Neural progenitor cell (in vitro differentiated cells): ENCODE results near the gene GORAB. TPM values are rescaled to one million over a fixed set of nuclear protein-coding genes. Genes with fewer than 3 reads are reported as not detected.

Source experiments
- DNase-seq: peaks from one replicate; pipeline ENCODE4 v3.0.0-alpha.2; 2016; ENCODE audit warnings: low spot score
- H2AFZ ChIP-seq: fragments of 200-600 bp; sonication (generic); replicated peaks from 2 replicates; pipeline ENCODE4 v1.6.1; 2016; ENCODE audit warnings: antibody characterized with exemption
- H3F3A ChIP-seq: fragments of 200-600 bp; sonication (generic); 2 replicates; pipeline ENCODE4 v1.6.1; 2016; ENCODE audit warnings: antibody characterized with exemption, low read depth
- H3K27ac ChIP-seq: fragments of 200-600 bp; sonication (generic); 2 replicates; pipeline ENCODE4 v1.5.1; 2016; ENCODE audit warnings: mild to moderate bottlenecking
- H3K27me3 ChIP-seq: fragments of 200-600 bp; sonication (generic); 2 replicates; pipeline ENCODE4 v1.6.1; 2016; ENCODE audit warnings: mild to moderate bottlenecking, moderate library complexity
- H3K36me3 ChIP-seq: fragments of 200-600 bp; sonication (generic); 2 replicates; pipeline ENCODE4 v1.5.1; 2016
- H3K4me1 ChIP-seq: fragments of 200-600 bp; sonication (generic); 2 replicates; pipeline ENCODE4 v1.6.1; 2016; ENCODE audit warnings: mixed run types
- H3K4me2 ChIP-seq: fragments of 200-600 bp; sonication (generic); 2 replicates; pipeline ENCODE4 v1.6.1; 2016
- H3K4me3 ChIP-seq: fragments of 200-600 bp; sonication (generic); 2 replicates; pipeline ENCODE4 v1.5.1; 2016
- H3K79me2 ChIP-seq: fragments of 200-600 bp; sonication (generic); 2 replicates; pipeline ENCODE4 v1.6.1; 2016; ENCODE audit warnings: low read depth
- H3K9ac ChIP-seq: fragments of 200-600 bp; sonication (generic); 2 replicates; pipeline ENCODE4 v1.6.1; 2016
- H3K9me3 ChIP-seq: fragments of 200-600 bp; sonication (generic); 2 replicates; pipeline ENCODE4 v1.5.1; 2016; ENCODE audit warnings: low read depth
- H4K20me1 ChIP-seq: fragments of 200-600 bp; sonication (generic); 2 replicates; pipeline ENCODE4 v1.6.1; 2016; ENCODE audit warnings: low read depth
- H3K27ac Mint-ChIP-seq: 3 replicates; pipeline ENCODE4 v1.8.0; 2021; ENCODE audit warnings: mixed read lengths
- H3K27me3 Mint-ChIP-seq: 2 replicates; pipeline ENCODE4 v1.8.0; 2022; ENCODE audit warnings: low read depth, mild to moderate bottlenecking, inconsistent platforms, moderate library complexity, mixed read lengths; ENCODE audit not compliant: insufficient read depth
- H3K36me3 Mint-ChIP-seq: 3 replicates; pipeline ENCODE4 v1.8.0; 2021; ENCODE audit warnings: mixed read lengths
- H3K4me1 Mint-ChIP-seq: 3 replicates; pipeline ENCODE4 v1.8.0; 2021; ENCODE audit warnings: mixed read lengths
- H3K4me3 Mint-ChIP-seq: 3 replicates; pipeline ENCODE4 v1.8.0; 2021; ENCODE audit warnings: mild to moderate bottlenecking, moderate library complexity, mixed read lengths
- H3K9me3 Mint-ChIP-seq: 3 replicates; pipeline ENCODE4 v1.8.0; 2020; ENCODE audit warnings: mixed read lengths
- EZH2 ChIP-seq: fragments of 200-600 bp; sonication (generic); IDR thresholded peaks from 2 replicates; pipeline ENCODE4 v1.6.1; 2017; ENCODE audit warnings: antibody characterized with exemption, mild to moderate bottlenecking, moderate library complexity
- EZH2phosphoT487 ChIP-seq: fragments of 200-600 bp; sonication (generic); IDR thresholded peaks from 2 replicates; pipeline ENCODE4 v1.6.1; 2017; ENCODE audit warnings: antibody characterized with exemption
- total RNA-seq: library from RNA; depleted of rRNA; stranded (reverse); fragments of >200 nt; gene quantifications from 2 replicates; pipeline ENCODE4 v1.2.3, GENCODE V29; 2015; ENCODE audit warnings: low replicate concordance
- TF ChIP-seq, protein P1 (sequence below): fragments of 200-600 bp; sonication (generic); IDR thresholded peaks from 2 replicates; pipeline ENCODE4 v1.5.1; 2017; ENCODE audit warnings: antibody characterized with exemption, mild to moderate bottlenecking

Gene GORAB
- total RNA-seq, 1 donor from 2014 or later, result 23.8 TPM

DNA sequence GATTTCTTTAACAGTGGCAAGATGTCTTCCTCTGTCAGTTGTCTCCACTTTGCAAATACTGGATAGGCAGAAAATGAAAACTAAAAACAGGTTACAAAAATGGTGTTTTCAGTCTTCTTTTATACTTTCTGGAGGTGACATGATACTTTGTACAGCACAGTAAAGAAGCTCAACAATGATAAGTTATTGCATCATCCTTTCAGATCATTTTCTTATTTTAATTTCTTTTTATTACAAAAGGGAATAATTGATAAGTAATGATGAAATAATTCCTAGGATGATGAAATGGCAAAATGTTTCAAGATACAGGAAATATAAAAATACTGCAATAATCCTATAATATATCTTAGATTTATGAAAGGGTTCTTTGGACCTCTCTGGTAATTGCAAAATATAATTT, 16.5 kb downstream of the GORAB start:
- H3K9me3 Mint-ChIP-seq, result no peaks in the 10 kb centered on the region
- Histone ChIP-seq H3K79me2 (no peaks in the 10 kb centered on the region), H4K20me1 (no peaks in the 10 kb centered on the region), H3K4me2 (no peak overlapping the region), H2AFZ (no peak overlapping the region), H3K9ac (no peak overlapping the region), H3K27ac (no peak overlapping the region), H3K9me3 (no peaks in the 10 kb centered on the region), H3K27me3 (no peaks in the 10 kb centered on the region), H3K4me3 (no peak overlapping the region), H3K36me3 (peaks cover 36% of the 10 kb centered on the region), H3F3A (no peaks in the 10 kb centered on the region), H3K4me1 (no peaks in the 10 kb centered on the region)
- no peak overlapping the region for H3K4me3 Mint-ChIP-seq
- H3K27me3 Mint-ChIP-seq, result no peaks in the 10 kb centered on the region
- H3K4me1 Mint-ChIP-seq, result no peaks in the 10 kb centered on the region
- TF ChIP-seq, protein P1, sequence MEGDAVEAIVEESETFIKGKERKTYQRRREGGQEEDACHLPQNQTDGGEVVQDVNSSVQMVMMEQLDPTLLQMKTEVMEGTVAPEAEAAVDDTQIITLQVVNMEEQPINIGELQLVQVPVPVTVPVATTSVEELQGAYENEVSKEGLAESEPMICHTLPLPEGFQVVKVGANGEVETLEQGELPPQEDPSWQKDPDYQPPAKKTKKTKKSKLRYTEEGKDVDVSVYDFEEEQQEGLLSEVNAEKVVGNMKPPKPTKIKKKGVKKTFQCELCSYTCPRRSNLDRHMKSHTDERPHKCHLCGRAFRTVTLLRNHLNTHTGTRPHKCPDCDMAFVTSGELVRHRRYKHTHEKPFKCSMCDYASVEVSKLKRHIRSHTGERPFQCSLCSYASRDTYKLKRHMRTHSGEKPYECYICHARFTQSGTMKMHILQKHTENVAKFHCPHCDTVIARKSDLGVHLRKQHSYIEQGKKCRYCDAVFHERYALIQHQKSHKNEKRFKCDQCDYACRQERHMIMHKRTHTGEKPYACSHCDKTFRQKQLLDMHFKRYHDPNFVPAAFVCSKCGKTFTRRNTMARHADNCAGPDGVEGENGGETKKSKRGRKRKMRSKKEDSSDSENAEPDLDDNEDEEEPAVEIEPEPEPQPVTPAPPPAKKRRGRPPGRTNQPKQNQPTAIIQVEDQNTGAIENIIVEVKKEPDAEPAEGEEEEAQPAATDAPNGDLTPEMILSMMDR, result no peak
- no peak for TF ChIP-seq EZH2
- no peak for TF ChIP-seq EZH2phosphoT487
- H3K36me3 Mint-ChIP-seq, result peaks cover 51% of the 10 kb centered on the region
- no peak for DNase-seq
- no peak overlapping the region for H3K27ac Mint-ChIP-seq

DNA sequence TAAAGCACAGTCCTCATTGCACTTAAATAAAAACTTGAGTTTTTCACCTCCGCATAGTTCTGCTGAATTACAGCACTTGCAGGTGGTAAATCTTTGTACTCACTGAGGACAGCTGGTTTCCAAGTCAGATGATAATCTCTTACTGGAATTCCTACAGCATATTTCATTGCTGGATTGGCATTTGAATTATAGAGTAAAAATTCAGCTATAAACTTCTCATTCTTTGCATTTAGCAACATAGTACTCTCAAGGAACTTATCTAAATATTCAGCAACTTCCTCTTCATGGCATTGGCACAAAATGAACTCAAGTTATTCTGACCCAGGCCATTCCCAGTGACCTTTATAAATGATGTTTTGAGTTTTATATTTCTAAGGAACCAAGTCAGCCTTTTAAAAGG, 23.4 kb downstream of the GORAB start:
- Mint-ChIP-seq H3K4me1 (no peaks in the 10 kb centered on the region), H3K9me3 (peaks cover 12% of the 10 kb centered on the region), H3K27me3 (no peaks in the 10 kb centered on the region), H3K36me3 (peaks cover 17% of the 10 kb centered on the region), H3K27ac (no peak overlapping the region), H3K4me3 (no peak overlapping the region)
- TF ChIP-seq EZH2phosphoT487 (no peak), EZH2 (no peak)
- TF ChIP-seq, protein P1, result no peak
- Histone ChIP-seq H3K4me3 (no peak overlapping the region), H4K20me1 (no peaks in the 10 kb centered on the region), H3K27ac (no peak overlapping the region), H3K9ac (no peak overlapping the region), H3K4me2 (no peak overlapping the region), H3F3A (no peaks in the 10 kb centered on the region), H2AFZ (no peak overlapping the region), H3K27me3 (no peaks in the 10 kb centered on the region), H3K79me2 (no peaks in the 10 kb centered on the region), H3K36me3 (peaks cover 15% of the 10 kb centered on the region), H3K9me3 (no peaks in the 10 kb centered on the region), H3K4me1 (no peaks in the 10 kb centered on the region)
- no peak for DNase-seq

DNA sequence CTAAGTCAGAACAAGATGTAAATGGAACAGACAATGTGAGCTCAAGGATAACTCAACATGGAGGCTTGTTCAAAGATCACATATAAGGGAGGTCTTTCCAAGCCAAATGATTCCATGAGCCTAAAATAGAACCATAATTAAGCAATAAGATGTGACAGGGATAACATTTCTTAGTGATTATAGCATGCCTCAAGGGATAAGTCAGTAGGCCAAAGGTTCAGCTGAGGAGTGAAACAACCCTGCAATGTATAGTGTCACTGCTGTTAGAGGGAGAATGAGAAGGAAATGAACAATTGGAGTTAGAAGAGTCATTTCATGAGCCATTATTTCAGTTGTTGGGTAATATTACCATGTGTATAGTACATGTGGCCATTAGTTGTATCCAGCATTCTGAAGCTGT, 25.0 kb downstream of the GORAB start:
- DNase-seq, result no peak
- no peaks in the 10 kb centered on the region for H3K9me3 ChIP-seq
- no peaks in the 10 kb centered on the region for H3F3A ChIP-seq
- TF ChIP-seq EZH2 (no peak), EZH2phosphoT487 (no peak)
- TF ChIP-seq, protein P1, result no peak
- H3K4me3 ChIP-seq, result no peak overlapping the region
- no peaks in the 10 kb centered on the region for H3K4me1 ChIP-seq
- no peak overlapping the region for H3K4me2 ChIP-seq
- no peaks in the 10 kb centered on the region for H3K79me2 ChIP-seq
- peaks cover 9% of the 10 kb centered on the region for H3K36me3 Mint-ChIP-seq
- H3K36me3 ChIP-seq, result peaks cover 15% of the 10 kb centered on the region
- H3K9me3 Mint-ChIP-seq, result peaks cover 12% of the 10 kb centered on the region
- H3K4me3 Mint-ChIP-seq, result no peak overlapping the region
- no peak overlapping the region for H3K27ac Mint-ChIP-seq
- H3K27me3 Mint-ChIP-seq, result no peaks in the 10 kb centered on the region
- H3K27me3 ChIP-seq, result no peaks in the 10 kb centered on the region
- no peaks in the 10 kb centered on the region for H4K20me1 ChIP-seq
- H3K27ac ChIP-seq, result no peak overlapping the region
- no peak overlapping the region for H3K9ac ChIP-seq
- peaks cover 5% of the 10 kb centered on the region for H3K4me1 Mint-ChIP-seq
- no peak overlapping the region for H2AFZ ChIP-seq
